NCI-H146 treated with DMSO at 0.1 percent for 48 hours (cell line): ENCODE results near the gene ADARB2.

Source experiments
- DNase-seq: peaks from one replicate; lab custom pipeline; 2025; ENCODE audit not compliant: unreplicated experiment; lab: John Stamatoyannopoulos, UW

ADARB2 gene

GRCh38 chr10:1378473-1378872 lies 358.9 kb downstream of the ADARB2 start:
- DNase-seq, result no peak

- no peak for DNase-seq
These were observed 359.5 kb downstream of the ADARB2 start for GRCh38 chr10:1377740-1378397.

- DNase-seq, result no peak
These were observed 360.1 kb downstream of the ADARB2 start for GRCh38 chr10:1377231-1377630.

- DNase-seq, result no peak
These were observed 360.9 kb downstream of the ADARB2 start for GRCh38 chr10:1376384-1376945.

GRCh38 chr10:1375346-1376170 lies 361.8 kb downstream of the ADARB2 start:
- DNase-seq, result no peak

GRCh38 chr10:1374511-1375345 lies 362.6 kb downstream of the ADARB2 start:
- DNase-seq, result no peak

GRCh38 chr10:1373287-1373686 lies 364.0 kb downstream of the ADARB2 start:
- DNase-seq, result no peak

GRCh38 chr10:1372212-1372611 lies 365.1 kb downstream of the ADARB2 start:
- DNase-seq, result no peak

GRCh38 chr10:1370298-1370697 lies 367.0 kb downstream of the ADARB2 start:
- DNase-seq, result no peak

GRCh38 chr10:1369665-1370064 lies 367.7 kb downstream of the ADARB2 start:
- no peak for DNase-seq

- DNase-seq, result peak; percentile 28
These were observed 368.1 kb downstream of the ADARB2 start for GRCh38 chr10:1369197-1369596.

- DNase-seq, result no peak
These were observed 368.5 kb downstream of the ADARB2 start for GRCh38 chr10:1368842-1369171.

- no peak for DNase-seq
These were observed 369.1 kb downstream of the ADARB2 start for GRCh38 chr10:1367938-1368841.

GRCh38 chr10:1366811-1367425 lies 370.4 kb downstream of the ADARB2 start:
- DNase-seq, result no peak

GRCh38 chr10:1366322-1366691 lies 371.0 kb downstream of the ADARB2 start:
- no peak for DNase-seq

GRCh38 chr10:1365540-1366321 lies 371.6 kb downstream of the ADARB2 start:
- DNase-seq, result no peak

- DNase-seq, result no peak
These were observed 373.0 kb downstream of the ADARB2 start for GRCh38 chr10:1364151-1364910.

GRCh38 chr10:1363446-1364121 lies 373.7 kb downstream of the ADARB2 start:
- DNase-seq, result no peak
